Prostate gland (tissue), 2 donors: ENCODE results near the gene SGPL1.
"Not testable (repeated sequence)": the region's sequence is repeated elsewhere in the genome, so short reads cannot be mapped to it uniquely, and the experiment has no call there.

Experiments used
- POLR2A ChIP-seq: fragments of 450-650 bp; IDR thresholded peaks from one replicate; pipeline ENCODE4 v1.6.1; 2016; ENCODE audit warnings: antibody characterized with exemption, mild to moderate bottlenecking
- POLR2AphosphoS5 ChIP-seq: sonication (generic); formaldehyde crosslinking; IDR thresholded peaks from one replicate; pipeline ENCODE4 v1.6.1; 2017; ENCODE audit warnings: antibody characterized with exemption
- TF ChIP-seq, protein P1 (sequence below), 4 experiments: fragments of 200-600 bp in 2 of 4; fragments of 450-650 bp in 2 of 4; sonication (generic) in 2 of 4; IDR thresholded peaks; 1 replicate in 3 of 4; 2 replicates in 1 of 4; pipeline ENCODE4 v1.5.1; 2016 to 2019; ENCODE audit warnings: antibody characterized with exemption in 4 of 4, mild to moderate bottlenecking in 2 of 4, moderate library complexity in 2 of 4

DNA sequence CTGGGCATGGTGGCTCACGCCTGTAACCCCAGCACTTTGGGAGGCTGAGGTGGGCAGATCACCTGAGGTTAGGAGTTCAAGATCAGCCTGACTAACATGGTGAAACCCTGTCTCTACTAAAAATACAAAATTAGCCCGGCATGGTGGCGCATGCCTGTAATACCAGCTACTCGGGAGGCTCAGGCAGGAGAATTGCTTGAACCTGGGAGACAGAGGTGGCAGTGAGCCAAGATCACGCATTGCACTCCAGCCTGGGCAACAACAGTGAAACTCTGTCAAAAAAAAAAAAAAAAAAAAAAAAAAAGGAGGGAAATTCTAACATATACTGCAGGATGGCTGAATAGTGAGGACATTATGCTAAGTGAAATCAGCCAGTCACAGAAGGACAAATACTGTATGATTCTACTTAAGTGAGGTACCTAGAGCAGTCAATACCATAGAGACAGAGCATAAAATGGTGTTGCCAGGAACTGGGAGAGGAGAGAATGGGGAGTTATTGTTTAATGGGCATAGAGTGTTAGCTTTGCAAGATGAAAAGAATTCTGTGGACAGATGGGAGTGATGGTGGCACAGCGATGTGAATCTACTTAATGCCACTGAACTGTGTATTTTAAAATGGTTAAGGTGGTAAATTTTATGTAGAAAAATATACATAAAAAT, 47.6 kb upstream of the SGPL1 start:
- TF ChIP-seq, protein P1, sequence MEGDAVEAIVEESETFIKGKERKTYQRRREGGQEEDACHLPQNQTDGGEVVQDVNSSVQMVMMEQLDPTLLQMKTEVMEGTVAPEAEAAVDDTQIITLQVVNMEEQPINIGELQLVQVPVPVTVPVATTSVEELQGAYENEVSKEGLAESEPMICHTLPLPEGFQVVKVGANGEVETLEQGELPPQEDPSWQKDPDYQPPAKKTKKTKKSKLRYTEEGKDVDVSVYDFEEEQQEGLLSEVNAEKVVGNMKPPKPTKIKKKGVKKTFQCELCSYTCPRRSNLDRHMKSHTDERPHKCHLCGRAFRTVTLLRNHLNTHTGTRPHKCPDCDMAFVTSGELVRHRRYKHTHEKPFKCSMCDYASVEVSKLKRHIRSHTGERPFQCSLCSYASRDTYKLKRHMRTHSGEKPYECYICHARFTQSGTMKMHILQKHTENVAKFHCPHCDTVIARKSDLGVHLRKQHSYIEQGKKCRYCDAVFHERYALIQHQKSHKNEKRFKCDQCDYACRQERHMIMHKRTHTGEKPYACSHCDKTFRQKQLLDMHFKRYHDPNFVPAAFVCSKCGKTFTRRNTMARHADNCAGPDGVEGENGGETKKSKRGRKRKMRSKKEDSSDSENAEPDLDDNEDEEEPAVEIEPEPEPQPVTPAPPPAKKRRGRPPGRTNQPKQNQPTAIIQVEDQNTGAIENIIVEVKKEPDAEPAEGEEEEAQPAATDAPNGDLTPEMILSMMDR (IDR thresholded peaks at IDR 0.05) = not testable (repeated sequence)
- not testable (repeated sequence) for TF ChIP-seq POLR2AphosphoS5, POLR2A
